GM13977 (cell line): ENCODE results near the gene HIC1.

Experiments used
- DNase-seq: peaks from one replicate; pipeline ENCODE4 v3.0.0; 2012; ENCODE audit warnings: low spot score
- in situ Hi-C: fragments of 300-500 bp; cut with MboI; formaldehyde crosslinking; loops from one replicate; pipeline ENCODE4 v1.12.0; 2022; ENCODE audit warnings: low sequenced_read_pairs, low pct_unique_long_range_greater_than_20kb, mixed read lengths, inconsistent platforms; ENCODE audit not compliant: unreplicated experiment
- TF ChIP-seq, protein P1 (sequence below): IDR thresholded peaks from 2 replicates; pipeline ENCODE4 v1.5.1; 2012; ENCODE audit warnings: mild to moderate bottlenecking, control low read depth; ENCODE audit not compliant: insufficient read depth; ENCODE audit errors: extremely low read depth, missing control alignments

The HIC1 gene

DNA sequence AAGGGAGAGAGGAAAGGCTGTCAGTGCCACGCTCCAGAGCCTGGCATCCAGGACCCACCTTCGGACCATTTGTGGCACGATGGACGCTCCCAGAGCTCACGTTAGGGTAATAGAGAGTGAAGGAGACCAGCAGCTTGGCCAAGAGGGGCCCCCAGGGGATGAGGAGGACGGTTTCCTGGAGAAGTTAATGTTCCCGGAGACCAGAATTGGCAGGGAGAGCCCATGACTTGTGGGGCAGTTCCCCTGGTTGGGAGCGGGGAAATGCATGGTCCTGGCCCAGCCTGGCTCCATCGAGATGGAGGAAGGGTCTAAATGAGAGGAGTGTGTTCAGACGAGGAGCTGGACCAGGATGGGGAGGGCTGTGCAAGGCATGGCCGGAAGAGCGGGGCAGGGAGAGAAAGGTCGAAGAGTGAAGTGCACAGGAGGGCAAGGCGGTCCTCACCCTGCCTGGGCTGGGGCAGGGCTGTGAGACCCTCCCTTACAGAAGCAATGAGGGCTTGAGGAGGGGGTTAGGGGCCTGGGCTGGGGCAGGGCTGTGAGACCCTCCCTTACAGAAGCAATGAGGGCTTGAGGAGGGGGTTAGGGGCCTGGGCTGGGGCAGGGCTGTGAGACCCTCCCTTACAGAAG lies 2.9 kb upstream of the HIC1 start:
- in situ Hi-C loops: no loop called here
- no peak for DNase-seq
- TF ChIP-seq, protein P1, sequence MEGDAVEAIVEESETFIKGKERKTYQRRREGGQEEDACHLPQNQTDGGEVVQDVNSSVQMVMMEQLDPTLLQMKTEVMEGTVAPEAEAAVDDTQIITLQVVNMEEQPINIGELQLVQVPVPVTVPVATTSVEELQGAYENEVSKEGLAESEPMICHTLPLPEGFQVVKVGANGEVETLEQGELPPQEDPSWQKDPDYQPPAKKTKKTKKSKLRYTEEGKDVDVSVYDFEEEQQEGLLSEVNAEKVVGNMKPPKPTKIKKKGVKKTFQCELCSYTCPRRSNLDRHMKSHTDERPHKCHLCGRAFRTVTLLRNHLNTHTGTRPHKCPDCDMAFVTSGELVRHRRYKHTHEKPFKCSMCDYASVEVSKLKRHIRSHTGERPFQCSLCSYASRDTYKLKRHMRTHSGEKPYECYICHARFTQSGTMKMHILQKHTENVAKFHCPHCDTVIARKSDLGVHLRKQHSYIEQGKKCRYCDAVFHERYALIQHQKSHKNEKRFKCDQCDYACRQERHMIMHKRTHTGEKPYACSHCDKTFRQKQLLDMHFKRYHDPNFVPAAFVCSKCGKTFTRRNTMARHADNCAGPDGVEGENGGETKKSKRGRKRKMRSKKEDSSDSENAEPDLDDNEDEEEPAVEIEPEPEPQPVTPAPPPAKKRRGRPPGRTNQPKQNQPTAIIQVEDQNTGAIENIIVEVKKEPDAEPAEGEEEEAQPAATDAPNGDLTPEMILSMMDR: no peak

DNA sequence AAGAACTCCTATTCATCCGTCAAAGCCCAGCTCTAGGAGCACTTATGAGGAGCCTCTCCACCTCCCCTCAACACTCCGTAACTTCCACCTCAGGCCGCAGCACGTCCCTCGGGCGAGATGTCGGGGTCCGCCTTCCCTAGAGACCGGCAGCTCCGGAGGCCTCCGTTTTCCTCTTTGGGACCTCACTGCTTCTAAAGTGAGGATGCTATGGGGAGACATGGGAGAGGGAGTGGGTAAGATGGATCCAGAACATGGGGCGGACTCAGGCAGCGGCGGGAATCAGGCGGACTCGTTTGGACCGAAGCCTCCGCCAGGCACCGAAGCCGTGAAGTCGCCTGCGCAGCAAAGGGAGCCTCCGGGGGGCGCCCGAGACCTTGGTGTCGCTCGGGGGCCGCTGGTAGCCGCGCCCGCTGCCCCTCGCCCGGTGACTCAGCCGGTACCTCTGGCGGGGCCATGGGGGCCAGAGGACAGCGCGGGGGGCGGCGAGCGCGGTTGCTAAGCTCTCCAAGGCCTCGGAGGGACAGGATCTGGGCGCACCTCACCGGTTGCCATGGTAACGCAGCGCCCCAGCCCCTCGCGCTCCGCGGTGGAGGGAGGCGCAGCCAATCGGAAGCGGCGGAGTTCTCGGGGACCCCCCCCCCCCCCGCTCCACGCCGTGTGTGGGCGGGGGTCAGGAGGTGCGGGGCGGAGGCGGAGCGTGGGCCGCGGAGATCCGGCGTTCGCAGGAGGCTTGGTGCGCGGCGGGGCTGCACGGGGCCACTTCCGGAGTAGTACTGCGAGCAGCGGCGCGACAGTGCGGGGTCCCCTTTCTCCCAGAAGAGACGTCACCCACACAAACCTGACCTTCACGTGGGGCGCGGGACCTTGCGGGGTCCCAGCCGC lies 1.3 kb upstream of the HIC1 start:
- in situ Hi-C loops: no loop called here
- TF ChIP-seq, protein P1: peak; percentile 81
- DNase-seq: peak; percentile 90

DNA sequence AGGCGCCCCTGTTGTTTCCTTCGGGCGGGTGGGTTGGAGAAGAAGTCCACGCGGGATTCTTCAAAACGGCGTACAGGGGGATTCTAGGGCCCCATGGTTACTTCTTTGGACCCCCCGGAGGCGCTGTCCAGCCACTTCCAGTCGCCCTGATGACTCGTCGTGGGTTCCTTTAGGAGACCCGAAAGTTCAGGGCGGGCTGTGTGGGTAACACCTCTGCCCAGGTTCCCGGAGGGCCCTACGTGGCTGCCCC lies 716 bp upstream of the HIC1 start:
- DNase-seq: peak; percentile 54
- TF ChIP-seq, protein P1: no peak
- in situ Hi-C loops: no loop called here

DNA sequence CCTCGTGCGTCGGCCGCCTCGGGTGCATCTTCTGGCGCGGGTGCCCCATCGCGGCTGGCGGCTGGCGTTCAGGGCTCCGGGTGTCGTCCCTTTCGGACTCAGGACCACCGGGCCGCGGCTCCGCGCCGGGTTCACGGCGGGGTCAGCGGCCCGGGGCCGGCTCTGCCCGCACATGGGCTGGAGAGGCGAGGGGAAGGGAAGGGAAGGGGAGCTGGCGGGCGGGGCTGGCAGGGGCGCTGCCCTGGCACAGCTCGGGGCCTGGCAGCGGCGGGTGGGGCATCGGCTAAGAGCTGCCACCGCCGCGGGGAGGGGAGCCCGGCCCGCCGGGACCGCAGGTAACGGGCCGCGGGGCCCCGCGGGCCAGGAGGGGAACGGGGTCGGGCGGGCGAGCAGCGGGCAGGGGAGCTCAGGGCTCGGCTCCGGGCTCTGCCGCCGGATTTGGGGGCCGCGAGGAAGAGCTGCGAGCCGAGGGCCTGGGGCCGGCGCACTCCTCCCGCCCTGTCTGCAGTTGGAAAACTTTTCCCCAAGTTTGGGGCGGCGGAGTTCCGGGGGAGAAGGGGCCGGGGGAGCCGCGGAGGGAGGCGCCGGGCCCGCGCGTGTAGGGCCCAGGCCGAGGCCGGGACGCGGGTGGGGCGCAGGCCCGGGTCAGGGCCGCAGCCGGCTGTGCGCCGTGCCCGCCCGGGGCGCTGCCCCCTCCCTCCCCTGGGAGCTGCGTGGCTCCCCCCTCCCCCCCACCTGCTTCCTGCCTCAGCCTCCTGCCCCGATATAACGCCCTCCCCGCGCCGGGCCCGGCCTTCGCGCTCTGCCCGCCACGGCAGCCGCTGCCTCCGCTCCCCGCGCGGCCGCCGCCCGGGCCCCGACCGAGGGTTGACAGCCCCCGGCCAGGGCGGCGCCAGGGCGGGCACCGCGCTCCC lies 646 bp downstream of the HIC1 start:
- in situ Hi-C loops: no loop called here
- TF ChIP-seq, protein P1: no peak
- peak; percentile 84 for DNase-seq

DNA sequence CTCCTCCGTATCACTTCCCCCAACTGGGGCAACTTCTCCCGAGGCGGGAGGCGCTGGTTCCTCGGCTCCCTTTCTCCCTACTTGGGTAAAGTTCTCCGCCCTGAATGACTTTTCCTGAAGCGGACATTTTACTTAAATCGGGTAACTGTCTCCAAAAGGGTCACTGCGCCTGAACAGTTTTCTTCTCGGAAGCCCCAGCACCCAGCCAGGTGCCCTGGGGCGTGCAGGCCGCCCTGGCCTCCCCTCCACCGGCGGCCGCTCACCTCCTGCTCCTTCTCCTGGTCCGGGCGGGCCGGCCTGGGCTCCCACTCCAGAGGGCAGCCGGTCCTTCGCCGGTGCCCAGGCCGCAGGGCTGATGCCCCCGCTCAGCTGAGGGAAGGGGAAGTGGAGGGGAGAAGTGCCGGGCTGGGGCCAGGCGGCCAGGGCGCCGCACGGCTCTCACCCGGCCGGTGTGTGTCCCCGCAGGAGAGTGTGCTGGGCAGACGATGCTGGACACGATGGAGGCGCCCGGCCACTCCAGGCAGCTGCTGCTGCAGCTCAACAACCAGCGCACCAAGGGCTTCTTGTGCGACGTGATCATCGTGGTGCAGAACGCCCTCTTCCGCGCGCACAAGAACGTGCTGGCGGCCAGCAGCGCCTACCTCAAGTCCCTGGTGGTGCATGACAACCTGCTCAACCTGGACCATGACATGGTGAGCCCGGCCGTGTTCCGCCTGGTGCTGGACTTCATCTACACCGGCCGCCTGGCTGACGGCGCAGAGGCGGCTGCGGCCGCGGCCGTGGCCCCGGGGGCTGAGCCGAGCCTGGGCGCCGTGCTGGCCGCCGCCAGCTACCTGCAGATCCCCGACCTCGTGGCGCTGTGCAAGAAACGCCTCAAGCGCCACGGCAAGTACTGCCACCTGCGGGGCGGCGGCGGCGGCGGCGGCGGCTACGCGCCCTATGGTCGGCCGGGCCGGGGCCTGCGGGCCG lies 1.6 kb downstream of the HIC1 start:
- DNase-seq: peak; percentile 79
- TF ChIP-seq, protein P1: peak; percentile 38
- in situ Hi-C loops: no loop called here
